Activated CD8-positive, alpha-beta T cell treated with anti-CD3 and anti-CD28 coated beads for 36 hours (primary cell): ENCODE measurements around the gene PPIF. TPM values are rescaled to one million over a fixed set of nuclear protein-coding genes. Genes with fewer than 3 reads are reported as not detected.

Experiments used
- ATAC-seq: fragments of 200-7000 bp; cut with Tn5 transposase; one replicate; pipeline ENCODE4 v1.10.0; 2021; ENCODE audit warnings: mild to moderate bottlenecking, moderate library complexity
- CTCF ChIA-PET: fragments of 350-600 bp; sonication (Branson Sonifier 250); formaldehyde crosslinking; loops from one replicate; lab custom pipeline; 2021; ENCODE audit warnings: antibody characterized with exemption; lab: Charles Lee
- POLR2A ChIA-PET: fragments of 350-600 bp; sonication (Branson Sonifier 250); formaldehyde crosslinking; loops from one replicate; lab custom pipeline; 2021; ENCODE audit warnings: antibody characterized with exemption; lab: Charles Lee
- DNase-seq: peaks from one replicate; pipeline ENCODE4 v3.0.0-alpha.2; 2020
- H3K27ac Mint-ChIP-seq: one replicate; pipeline ENCODE4 v1.8.0; 2021; ENCODE audit warnings: mild to moderate bottlenecking, mixed read lengths
- H3K27me3 Mint-ChIP-seq: one replicate; pipeline ENCODE4 v1.8.0; 2021; ENCODE audit warnings: mixed read lengths
- H3K36me3 Mint-ChIP-seq: one replicate; pipeline ENCODE4 v1.8.0; 2021; ENCODE audit warnings: low read depth, mixed read lengths
- H3K4me1 Mint-ChIP-seq: one replicate; pipeline ENCODE4 v1.8.0; 2021; ENCODE audit warnings: low read depth, mixed read lengths
- H3K4me3 Mint-ChIP-seq: one replicate; pipeline ENCODE4 v1.8.0; 2021; ENCODE audit warnings: mild to moderate bottlenecking, moderate library complexity, mixed read lengths
- H3K9me3 Mint-ChIP-seq: one replicate; pipeline ENCODE4 v1.8.0; 2021; ENCODE audit warnings: mixed read lengths
- intact Hi-C: fragments of 100-400 bp; cut with micrococcal nuclease; formaldehyde crosslinking; loops from one replicate; pipeline ENCODE4 v1.10.0; 2022
- total RNA-seq, 2 experiments: library from RNA; stranded (reverse); gene quantifications; one replicate each; pipeline ENCODE4 v1.2.3, GENCODE V29; 2021
- TF ChIP-seq, protein P1 (sequence below): fragments of 200-600 bp; IDR thresholded peaks from one replicate; pipeline ENCODE4 v1.8.0; 2022; ENCODE audit warnings: antibody characterized with exemption, mild to moderate bottlenecking

Gene PPIF
- total RNA-seq, 2 experiments from 2014 or later = 81.5 to 88.6 TPM

GRCh38 chr10:79378647-79379511 lies 31.6 kb downstream of the PPIF start:
- H3K4me1 Mint-ChIP-seq = no peaks in the 10 kb centered on the region
- CTCF ChIA-PET = no interaction called here
- no peaks in the 10 kb centered on the region for H3K27me3 Mint-ChIP-seq
- DNase-seq = no peak
- H3K27ac Mint-ChIP-seq = no peak overlapping the region
- TF ChIP-seq, protein P1, sequence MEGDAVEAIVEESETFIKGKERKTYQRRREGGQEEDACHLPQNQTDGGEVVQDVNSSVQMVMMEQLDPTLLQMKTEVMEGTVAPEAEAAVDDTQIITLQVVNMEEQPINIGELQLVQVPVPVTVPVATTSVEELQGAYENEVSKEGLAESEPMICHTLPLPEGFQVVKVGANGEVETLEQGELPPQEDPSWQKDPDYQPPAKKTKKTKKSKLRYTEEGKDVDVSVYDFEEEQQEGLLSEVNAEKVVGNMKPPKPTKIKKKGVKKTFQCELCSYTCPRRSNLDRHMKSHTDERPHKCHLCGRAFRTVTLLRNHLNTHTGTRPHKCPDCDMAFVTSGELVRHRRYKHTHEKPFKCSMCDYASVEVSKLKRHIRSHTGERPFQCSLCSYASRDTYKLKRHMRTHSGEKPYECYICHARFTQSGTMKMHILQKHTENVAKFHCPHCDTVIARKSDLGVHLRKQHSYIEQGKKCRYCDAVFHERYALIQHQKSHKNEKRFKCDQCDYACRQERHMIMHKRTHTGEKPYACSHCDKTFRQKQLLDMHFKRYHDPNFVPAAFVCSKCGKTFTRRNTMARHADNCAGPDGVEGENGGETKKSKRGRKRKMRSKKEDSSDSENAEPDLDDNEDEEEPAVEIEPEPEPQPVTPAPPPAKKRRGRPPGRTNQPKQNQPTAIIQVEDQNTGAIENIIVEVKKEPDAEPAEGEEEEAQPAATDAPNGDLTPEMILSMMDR = no peak
- intact Hi-C loops = no loop called here
- POLR2A ChIA-PET = no interaction called here
- H3K36me3 Mint-ChIP-seq = no peaks in the 10 kb centered on the region
- no peaks in the 10 kb centered on the region for H3K9me3 Mint-ChIP-seq
- ATAC-seq = no peak
- no peak overlapping the region for H3K4me3 Mint-ChIP-seq

- ATAC-seq = no peak
- H3K36me3 Mint-ChIP-seq = no peaks in the 10 kb centered on the region
- H3K4me1 Mint-ChIP-seq = no peaks in the 10 kb centered on the region
- CTCF ChIA-PET = interaction anchor here (1.4 kb wide), 1 partner anchor 88 kb away, joined by 5 read pairs; no protein-coding TSS in a partner anchor
- intact Hi-C loops = loop anchor here (5.0 kb wide), 1 partner anchor 108 kb away; no protein-coding TSS in a partner anchor
- TF ChIP-seq, protein P1 = no peak
- H3K27ac Mint-ChIP-seq = no peak overlapping the region
- POLR2A ChIA-PET = no interaction called here
- H3K27me3 Mint-ChIP-seq = no peaks in the 10 kb centered on the region
- H3K4me3 Mint-ChIP-seq = no peak overlapping the region
- DNase-seq = no peak
- H3K9me3 Mint-ChIP-seq = no peaks in the 10 kb centered on the region
Measured at GRCh38 chr10:79379512-79380124, 32.3 kb downstream of the PPIF start.

DNA sequence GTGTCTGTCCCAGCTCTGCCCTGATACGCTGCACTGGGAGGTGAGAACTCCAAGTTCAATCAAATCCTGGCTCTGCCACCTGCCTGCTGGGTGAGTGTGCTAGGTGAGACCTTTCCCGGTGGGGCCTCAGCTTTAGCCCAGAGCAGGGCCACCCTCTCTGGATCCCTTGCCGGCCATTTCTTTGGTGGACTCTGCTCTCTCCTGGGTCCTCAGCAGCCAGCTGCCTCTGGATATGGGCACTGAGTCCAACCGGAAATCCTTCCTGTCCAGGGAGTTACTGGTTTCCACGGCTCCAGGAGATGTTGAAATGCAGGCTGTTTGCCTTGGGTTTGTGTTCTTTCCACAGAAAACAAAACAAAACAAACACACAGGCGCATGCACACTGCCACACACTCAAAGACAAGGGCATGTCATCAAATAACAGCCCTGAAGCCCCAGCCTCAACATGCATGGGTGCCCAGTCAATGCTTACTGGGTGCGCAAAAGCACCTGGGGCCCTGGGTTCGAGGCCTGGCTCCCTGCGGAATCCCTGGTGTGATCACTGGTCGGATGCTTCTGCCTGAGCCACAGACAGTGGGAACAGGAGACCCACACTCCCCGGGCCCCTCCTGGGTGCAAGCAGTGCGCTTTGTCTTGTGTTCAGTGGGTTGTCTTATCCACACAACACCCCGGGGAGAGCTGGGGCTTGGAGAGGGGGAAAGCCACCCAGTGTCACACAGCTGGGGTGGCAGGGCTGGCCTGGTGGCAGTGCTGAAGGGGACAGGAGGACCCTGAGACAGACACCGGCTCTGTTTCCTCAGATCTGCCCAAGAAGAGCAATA lies 33.1 kb downstream of the PPIF start:
- CTCF ChIA-PET = interaction anchor here (1.4 kb wide), 1 partner anchor 88 kb away, joined by 5 read pairs; no protein-coding TSS in a partner anchor

DNA sequence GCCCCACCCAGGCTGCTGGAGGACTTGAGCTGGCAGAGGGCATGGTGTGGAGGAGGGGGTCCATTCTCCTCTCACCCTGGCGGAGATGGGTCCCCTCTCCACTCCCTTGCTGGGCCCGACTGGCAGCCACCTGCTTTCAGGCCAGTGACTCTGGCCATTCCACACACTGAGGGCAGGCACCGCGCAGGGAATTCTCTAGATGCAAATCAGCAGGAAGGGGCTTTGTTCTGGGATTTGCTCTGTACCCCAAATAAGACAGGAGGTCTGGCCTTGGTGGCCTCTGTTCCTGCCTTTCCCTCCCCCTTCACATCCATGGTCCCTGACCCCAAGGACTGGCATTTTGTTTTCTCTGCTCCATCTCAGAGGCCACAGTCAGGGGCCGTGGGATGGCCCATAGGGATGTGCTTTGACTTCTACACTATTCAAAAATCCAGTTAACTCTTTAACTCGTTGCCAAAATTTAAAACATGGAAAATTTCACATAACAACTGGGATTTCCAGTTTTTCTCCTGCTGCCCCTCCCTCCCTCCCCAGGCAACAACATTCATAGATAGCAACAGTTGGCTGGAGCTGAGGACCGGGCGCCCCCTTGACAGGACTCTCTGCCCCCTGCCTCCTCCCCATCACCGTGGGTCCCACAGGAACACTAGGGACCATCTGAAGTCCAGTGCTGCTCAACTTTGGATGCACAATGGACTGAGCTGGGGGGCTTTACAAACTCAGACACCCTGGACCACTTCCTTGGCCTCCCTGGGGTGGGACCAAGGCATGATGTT lies 33.9 kb downstream of the PPIF start:
- no peak for DNase-seq
- TF ChIP-seq, protein P1 = no peak
- Mint-ChIP-seq H3K27me3 (no peaks in the 10 kb centered on the region), H3K4me3 (no peak overlapping the region), H3K9me3 (no peaks in the 10 kb centered on the region), H3K27ac (no peak overlapping the region), H3K36me3 (no peaks in the 10 kb centered on the region), H3K4me1 (no peaks in the 10 kb centered on the region)
- ChIA-PET CTCF (interaction anchor here (1.4 to 1.8 kb wide), 2 partner anchors 10 to 87 kb away, joined by 4 to 5 read pairs; no protein-coding TSS in a partner anchor), POLR2A (no interaction called here)
- intact Hi-C loops = loop anchor here (5.0 kb wide), 1 partner anchor 106 kb away; no protein-coding TSS in a partner anchor
- ATAC-seq = no peak

More for the DNA sequence above, 33.1 kb downstream of the PPIF start:
- TF ChIP-seq, protein P1 = no peak
- Mint-ChIP-seq H3K9me3 (no peaks in the 10 kb centered on the region), H3K4me3 (no peak overlapping the region), H3K36me3 (no peaks in the 10 kb centered on the region), H3K4me1 (no peaks in the 10 kb centered on the region), H3K27ac (no peak overlapping the region), H3K27me3 (no peaks in the 10 kb centered on the region)
- DNase-seq (no peak), ATAC-seq (no peak)
- intact Hi-C loops = loop anchor here (5.0 kb wide), 1 partner anchor 107 kb away; no protein-coding TSS in a partner anchor
- POLR2A ChIA-PET = no interaction called here
